Ovary (tissue), 3 donors: ENCODE results near the gene PEAK1.

ENCODE experiments used
- CTCF ChIP-seq, 3 donors: fragments of 450-650 bp in 2 of 3; fragments of 200-600 bp in 1 of 3; IDR thresholded peaks; one replicate each; pipeline versions ENCODE4 v1.5.1 to v1.8.0; 2016 to 2022; ENCODE audit warnings: antibody characterized with exemption in 3 of 3, mild to moderate bottlenecking in 1 of 3
- EP300 ChIP-seq: sonication (generic); formaldehyde crosslinking; IDR thresholded peaks from one replicate; pipeline ENCODE4 v1.6.1; 2017; ENCODE audit warnings: antibody characterized with exemption
- POLR2A ChIP-seq: fragments of 450-650 bp; IDR thresholded peaks from one replicate; pipeline ENCODE4 v1.6.1; 2017; ENCODE audit warnings: antibody characterized with exemption, mild to moderate bottlenecking, moderate library complexity
- donor health status: DM: no; HTN: no; CAD: no.

GRCh38 chr15:77276096-77276495, 143.8 kb downstream of the PEAK1 start:
- TF ChIP-seq POLR2A (no peak), CTCF (IDR thresholded peaks at IDR 0.05) (no peak), EP300 (no peak)
